Hematopoietic multipotent progenitor cell treated with erythropoietin and hydrocortisone succinate and interleukin-3 and kit ligand, for 6 days (in vitro differentiated cells): Measurements from ENCODE around the gene AGAP1.
"Not testable (repeated sequence)": the region's sequence is repeated elsewhere in the genome, so short reads cannot be mapped to it uniquely, and the experiment has no call there.

Experiments used
- DNase-seq: peaks from one replicate; pipeline ENCODE4 v3.0.0-alpha.2; 2015

AGAP1 gene

DNA sequence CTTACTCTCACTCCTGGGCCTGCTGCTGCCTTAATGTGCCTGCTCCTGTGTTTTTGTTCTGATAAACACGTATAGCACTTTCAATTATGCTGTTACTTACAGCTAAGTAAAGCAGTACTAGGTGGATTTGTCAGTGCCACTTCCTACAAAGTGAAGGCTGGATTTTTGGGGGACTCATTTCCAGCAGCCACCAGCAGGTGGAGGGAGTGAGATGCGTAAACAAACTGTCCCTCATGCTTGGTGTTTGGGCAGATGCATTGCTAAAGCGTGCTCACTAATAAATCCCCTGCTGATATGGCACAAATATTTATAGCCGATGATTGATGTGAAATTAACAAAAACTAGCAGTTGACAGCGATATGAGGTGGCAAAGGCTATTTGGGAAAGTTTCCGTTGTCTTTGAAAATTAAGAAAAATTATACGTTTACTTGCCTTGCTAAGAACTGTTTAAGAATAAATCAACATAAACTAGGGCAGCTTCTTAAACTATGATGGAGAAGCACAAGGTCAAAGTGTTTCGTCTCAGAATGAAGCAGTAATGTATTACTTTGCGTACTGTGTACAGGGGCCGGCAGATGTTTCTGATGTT, 101.7 kb downstream of the AGAP1 start:
- DNase-seq: peak; percentile 76

- no peak for DNase-seq
Measured at GRCh38 chr2:235596272-235596671, 102.4 kb downstream of the AGAP1 start.

DNA sequence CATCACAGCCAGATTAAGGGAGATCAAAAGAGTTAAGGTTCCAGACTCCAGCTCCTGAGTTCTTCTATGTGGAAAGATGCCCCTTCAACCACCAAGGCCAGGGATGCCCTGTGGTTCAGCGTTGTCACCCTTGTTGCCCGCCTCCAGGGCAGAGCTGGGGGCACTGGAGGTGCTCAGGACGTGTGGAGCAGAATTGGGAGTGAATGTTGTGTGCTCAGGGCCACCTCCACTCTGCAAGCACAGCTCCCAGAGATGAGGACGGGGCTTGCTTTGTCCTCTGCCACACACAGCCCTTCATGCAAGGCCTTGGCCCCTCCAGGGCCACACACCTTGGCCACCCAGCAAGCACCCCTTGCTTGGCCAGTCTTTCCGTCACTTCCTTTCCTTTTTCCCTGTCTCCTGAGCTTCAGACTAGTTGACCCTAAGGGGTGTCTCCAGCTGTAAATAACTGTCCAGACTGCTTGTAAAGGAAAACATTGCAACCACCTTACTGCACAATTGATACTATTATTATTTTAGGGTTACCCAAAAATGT, 103.3 kb downstream of the AGAP1 start:
- DNase-seq: no peak

DNA sequence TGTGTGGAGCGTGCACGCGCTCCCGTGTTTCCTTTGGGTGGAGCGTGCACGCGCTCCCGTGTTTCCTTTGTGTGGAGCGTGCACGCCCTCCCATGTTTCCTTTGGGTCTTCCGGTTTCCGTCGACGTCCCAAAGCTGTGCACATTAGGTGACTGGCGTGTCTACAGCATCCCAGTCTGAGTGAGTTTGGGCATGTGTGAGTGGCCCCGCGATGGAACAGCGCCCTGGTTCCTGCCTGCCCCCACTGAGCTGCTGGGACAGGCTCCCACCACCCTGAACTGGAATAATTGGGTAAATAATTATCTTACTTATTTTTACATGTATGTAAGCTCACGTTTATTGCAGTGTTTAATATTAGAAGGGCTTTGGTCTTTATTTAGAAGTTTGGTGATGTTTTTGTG, 104.2 kb downstream of the AGAP1 start:
- no peak for DNase-seq

DNA sequence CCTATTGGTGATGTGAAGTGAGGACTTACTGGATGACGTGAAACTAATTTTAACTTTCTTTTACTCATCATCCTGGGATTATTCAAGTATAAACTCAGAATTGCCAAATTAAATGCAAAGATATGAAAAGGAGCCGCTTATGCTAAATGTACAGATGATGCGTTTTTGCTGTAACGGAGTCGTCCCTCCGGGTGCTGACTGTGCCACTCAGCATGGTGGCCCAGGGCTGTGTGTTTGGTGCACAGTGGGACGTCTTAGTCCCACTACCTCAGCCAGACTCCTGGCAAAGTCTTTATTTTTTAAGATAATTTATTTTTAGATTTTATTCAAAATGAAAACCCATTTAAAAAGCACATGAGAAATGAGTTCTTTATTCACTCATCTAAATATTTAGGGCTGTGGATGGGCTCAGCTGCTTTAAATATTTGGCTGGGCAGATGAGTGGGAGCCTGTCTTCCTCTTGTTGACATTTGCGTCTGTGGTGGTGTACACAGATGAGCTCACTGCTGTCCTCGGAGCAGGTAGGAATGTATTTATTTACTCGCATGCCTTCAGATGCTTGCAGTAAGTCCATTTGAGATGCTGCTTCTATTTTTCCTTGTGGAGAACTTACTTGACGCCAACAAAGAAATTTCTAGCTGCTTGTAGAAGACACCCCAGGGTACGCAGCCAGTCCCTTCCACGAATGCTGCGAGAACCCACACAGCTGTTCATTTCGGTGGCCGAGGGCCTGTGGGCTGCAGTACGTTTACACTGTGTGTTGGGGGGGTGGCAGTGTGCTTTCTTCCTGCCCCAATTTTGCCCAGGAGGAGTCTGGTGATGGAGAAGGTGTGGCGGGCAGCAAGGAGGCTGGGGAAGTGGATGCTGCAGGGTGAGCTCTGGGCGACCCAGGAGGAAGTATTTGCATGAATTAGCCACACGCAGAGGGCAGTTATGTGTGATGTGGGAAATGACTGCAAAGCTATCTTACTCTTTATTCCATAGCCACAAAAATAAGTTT, 105.0 kb downstream of the AGAP1 start:
- no peak for DNase-seq

DNA sequence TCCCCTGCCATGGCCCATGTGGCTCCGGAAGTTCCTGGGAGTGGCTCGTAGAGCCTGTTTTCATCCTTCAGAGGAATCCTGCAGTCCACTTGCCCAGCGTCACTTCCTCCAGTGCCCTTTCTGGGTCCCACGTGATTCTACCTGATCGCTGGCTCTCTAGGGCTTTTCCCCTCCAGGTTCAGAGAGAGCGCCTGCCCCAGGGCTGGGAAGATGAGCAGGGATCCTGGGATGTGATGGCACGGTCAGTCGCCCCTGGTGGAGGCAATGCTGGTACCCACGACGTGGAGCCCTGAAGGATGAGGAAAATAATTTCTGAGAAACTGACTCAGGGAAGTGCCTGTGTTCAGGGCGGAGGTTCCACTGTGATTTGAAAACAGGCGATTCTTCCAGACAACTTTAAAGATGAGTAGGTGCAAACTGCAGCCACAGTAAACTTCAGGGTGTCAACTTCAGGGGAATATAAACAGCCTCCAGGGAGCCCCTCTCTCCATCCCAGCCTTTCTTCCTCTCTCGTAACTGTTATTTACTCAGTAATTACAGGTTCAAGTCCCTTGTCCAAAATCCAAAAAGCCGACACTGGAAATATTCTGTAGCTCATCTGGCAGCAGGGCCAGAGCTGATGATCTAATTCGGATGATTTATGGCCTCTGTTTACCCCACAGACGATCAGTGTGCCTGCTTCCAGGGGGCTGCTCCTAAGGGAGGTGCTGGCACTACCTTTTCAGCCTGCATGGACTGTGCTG, 105.9 kb downstream of the AGAP1 start:
- DNase-seq: no peak

GRCh38 chr2:235600406-235600805, 106.6 kb downstream of the AGAP1 start:
- no peak for DNase-seq

DNA sequence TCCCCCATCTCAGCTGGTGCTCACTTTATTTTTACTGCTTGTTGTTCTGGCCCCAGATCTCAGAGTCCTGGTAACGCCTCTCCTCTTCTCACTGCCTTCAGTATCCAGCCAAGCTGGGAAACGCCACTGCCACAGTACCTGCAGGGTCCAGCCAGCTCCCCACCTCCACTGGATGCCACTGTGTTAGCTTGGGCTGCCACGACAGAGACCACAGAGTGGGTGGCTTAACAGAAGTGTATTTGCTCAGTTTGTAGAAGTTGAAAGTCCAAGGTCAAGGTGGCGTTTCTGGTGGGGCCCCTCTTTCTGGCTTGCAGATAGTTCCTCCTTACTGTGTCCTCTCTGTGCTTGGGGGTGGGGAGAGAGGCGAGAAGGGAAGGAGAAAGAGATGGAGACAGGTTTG, 107.1 kb downstream of the AGAP1 start:
- no peak for DNase-seq

DNA sequence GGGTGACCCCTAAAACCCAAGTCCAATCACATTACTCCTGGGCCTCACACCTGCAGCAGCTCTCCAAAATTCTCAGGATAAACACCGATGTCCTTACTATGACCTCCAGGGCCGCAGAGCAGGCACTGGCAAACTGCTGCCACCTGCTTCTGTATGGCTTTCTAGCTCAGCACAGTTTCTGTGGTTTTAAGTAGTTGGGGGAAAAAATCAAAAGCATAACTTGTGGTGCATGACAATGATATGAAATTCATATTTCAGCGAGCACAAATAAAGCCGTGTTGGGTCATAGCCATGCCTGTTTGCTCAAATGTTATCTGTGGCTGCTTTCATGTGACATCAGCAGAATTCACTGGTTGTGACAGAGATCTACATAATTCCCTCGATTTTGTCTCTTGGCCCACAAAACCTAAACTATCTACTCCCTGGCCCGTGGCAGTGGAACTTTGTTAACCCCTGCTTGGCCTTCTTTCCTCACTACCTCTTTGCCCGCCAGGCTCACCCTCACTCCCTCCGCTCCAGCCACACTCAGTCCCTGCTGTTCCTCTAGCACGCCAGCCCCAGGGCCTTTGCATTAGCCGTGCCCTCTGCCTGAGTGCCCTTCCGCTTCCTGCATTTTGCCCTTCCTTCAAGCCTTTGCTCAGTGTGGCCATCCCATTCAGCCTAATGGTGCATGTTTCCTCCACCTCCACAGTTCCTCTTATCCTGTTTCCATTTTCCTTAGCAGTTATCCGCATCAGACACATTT, 108.3 kb downstream of the AGAP1 start:
- DNase-seq: no peak

DNA sequence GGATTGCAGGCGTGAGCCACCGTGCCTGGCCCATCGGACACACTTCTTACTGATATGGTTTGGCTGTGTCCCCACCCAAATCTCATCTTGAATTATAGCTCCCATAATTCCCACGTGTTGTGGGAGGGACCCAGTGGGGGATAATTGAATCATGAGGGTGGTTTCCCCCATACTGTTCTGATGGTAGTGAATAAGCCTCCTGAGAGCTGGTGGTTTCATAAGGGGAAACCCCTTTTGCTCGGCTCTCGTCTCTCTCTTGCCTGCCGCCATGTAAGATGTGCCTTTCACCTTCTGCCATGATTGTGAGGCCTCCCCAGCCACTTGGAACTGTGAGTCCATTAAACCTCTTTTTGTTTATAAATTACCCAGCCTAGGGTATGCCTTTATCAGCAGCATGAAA, 109.1 kb downstream of the AGAP1 start:
- DNase-seq: not testable (repeated sequence)

GRCh38 chr2:235603659-235604058, 109.8 kb downstream of the AGAP1 start:
- no peak for DNase-seq

- peak; percentile 45 for DNase-seq
Measured at GRCh38 chr2:235605312-235606003, 111.6 kb downstream of the AGAP1 start.

DNA sequence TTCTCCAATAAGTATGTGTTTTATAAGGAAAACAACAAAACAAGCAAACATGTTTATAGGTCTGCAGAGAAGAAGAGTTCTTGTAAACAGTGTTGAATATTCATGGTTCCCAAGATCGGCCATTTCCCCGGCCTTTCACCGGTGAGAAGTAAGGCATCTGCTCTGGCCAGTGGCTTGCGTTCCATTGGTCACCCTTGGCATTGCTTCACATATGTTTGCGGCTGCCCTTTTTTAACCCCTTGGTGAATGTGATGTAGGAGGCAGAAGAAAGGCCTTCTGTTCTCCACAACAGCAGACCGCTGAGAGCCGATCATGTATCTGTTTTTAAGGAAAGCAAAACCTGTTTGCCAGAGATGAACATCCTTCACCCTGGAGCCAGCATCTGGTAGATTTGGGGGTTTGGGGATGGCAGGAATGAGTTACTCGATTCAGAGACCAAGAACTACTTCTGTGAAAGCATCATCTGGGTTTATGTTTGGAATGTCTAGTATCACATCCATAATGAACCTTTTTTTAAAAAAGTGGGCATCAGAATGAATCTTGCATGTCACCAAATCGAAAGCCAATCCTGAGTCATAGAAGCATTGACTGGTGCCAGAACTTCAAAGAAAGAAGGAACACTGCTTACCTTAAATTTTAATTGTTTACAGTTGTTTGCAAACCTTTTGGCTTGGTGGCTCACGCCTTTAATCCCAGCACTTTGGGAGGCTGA, 112.3 kb downstream of the AGAP1 start:
- DNase-seq: no peak

DNA sequence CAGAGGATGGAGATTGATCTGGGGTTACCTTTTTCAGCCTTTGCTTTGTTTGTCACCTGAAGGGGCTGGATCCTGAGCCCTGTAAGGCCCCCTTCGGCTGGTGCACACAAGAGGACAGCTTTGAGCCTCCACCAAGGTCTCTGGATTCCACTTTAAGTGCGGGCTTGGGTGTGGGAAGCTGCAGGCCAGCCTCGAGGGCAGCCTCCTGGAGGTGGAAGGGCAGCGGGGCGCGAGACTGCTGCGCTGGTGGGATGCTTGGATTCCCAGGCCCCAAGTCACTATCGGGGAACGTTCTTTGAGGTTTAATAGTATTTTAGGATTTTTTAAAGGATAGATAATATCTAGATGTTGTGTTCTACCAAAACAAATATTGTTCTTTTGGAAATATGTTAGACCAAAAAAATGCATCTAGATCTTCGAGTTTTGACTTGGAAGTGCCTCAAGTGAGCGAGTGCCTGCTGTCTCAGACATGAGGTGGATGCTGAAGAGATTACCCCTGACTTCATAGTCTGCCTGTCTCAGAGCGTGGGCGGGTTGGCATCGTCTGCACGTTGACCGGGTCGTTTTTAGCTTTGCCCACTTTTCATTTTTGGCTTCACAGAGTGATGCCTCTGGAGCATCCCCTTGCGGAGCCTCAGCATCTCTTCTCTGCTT, 113.8 kb downstream of the AGAP1 start:
- no peak for DNase-seq

GRCh38 chr2:235608200-235608887, 114.5 kb downstream of the AGAP1 start:
- no peak for DNase-seq

DNA sequence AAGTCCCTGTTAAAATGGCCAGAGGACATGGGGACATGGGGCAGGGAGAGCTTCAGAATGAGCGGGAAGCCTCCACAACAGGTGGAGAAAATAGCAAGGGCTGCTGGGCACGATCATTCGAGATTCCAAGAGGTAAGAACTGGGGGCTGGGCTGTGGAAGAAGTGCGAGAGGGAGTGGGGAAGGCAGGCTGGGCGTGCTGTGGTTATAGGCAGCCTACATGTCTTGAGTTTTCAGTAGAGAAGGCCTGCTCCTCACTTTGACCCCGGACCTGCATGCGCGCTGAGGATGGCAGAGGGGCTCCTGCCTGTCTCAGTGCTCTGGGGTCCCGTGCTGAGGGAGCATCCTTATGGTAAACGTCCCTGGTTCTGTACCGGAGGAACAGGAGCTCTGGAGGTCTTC, 115.5 kb downstream of the AGAP1 start:
- DNase-seq: no peak

DNA sequence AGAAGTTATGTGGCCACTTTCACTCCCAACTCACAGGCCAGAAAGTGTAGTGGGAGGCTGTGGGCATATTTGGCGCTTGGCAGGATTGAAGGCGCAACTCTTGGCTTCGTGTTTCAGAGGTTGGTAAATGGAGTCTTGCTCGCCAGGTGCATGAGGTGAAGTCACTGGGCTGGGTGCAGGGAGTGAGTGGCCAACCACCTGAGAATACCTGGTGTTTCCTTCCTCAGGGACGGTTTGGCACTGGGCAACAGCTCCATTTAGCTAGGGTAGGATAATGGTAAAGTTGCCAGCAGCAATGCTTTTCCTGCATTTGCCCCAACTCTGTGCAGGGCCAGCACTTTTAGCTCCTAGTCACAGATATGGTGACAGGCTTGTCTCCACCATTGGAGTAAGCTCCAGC, 115.9 kb downstream of the AGAP1 start:
- DNase-seq: no peak

- no peak for DNase-seq
Measured at GRCh38 chr2:235610696-235611257, 116.9 kb downstream of the AGAP1 start.

- DNase-seq: no peak
Measured at GRCh38 chr2:235611349-235611748, 117.5 kb downstream of the AGAP1 start.

- DNase-seq: no peak
Measured at GRCh38 chr2:235611756-235612155, 117.9 kb downstream of the AGAP1 start.
